Neural progenitor cell (in vitro differentiated cells): Measurements from ENCODE around the gene HHATL. TPM values are rescaled to one million over a fixed set of nuclear protein-coding genes. Genes with fewer than 3 reads are reported as not detected.

Source experiments
- DNase-seq: peaks from one replicate; pipeline ENCODE4 v3.0.0-alpha.2; 2016; ENCODE audit warnings: low spot score
- H2AFZ ChIP-seq: fragments of 200-600 bp; sonication (generic); replicated peaks from 2 replicates; pipeline ENCODE4 v1.6.1; 2016; ENCODE audit warnings: antibody characterized with exemption
- H3F3A ChIP-seq: fragments of 200-600 bp; sonication (generic); 2 replicates; pipeline ENCODE4 v1.6.1; 2016; ENCODE audit warnings: antibody characterized with exemption, low read depth
- H3K27ac ChIP-seq: fragments of 200-600 bp; sonication (generic); 2 replicates; pipeline ENCODE4 v1.5.1; 2016; ENCODE audit warnings: mild to moderate bottlenecking
- H3K27me3 ChIP-seq: fragments of 200-600 bp; sonication (generic); 2 replicates; pipeline ENCODE4 v1.6.1; 2016; ENCODE audit warnings: mild to moderate bottlenecking, moderate library complexity
- H3K36me3 ChIP-seq: fragments of 200-600 bp; sonication (generic); 2 replicates; pipeline ENCODE4 v1.5.1; 2016
- H3K4me1 ChIP-seq: fragments of 200-600 bp; sonication (generic); 2 replicates; pipeline ENCODE4 v1.6.1; 2016; ENCODE audit warnings: mixed run types
- H3K4me2 ChIP-seq: fragments of 200-600 bp; sonication (generic); 2 replicates; pipeline ENCODE4 v1.6.1; 2016
- H3K4me3 ChIP-seq: fragments of 200-600 bp; sonication (generic); 2 replicates; pipeline ENCODE4 v1.5.1; 2016
- H3K79me2 ChIP-seq: fragments of 200-600 bp; sonication (generic); 2 replicates; pipeline ENCODE4 v1.6.1; 2016; ENCODE audit warnings: low read depth
- H3K9ac ChIP-seq: fragments of 200-600 bp; sonication (generic); 2 replicates; pipeline ENCODE4 v1.6.1; 2016
- H3K9me3 ChIP-seq: fragments of 200-600 bp; sonication (generic); 2 replicates; pipeline ENCODE4 v1.5.1; 2016; ENCODE audit warnings: low read depth
- H4K20me1 ChIP-seq: fragments of 200-600 bp; sonication (generic); 2 replicates; pipeline ENCODE4 v1.6.1; 2016; ENCODE audit warnings: low read depth
- H3K27ac Mint-ChIP-seq: 3 replicates; pipeline ENCODE4 v1.8.0; 2021; ENCODE audit warnings: mixed read lengths
- H3K27me3 Mint-ChIP-seq: 2 replicates; pipeline ENCODE4 v1.8.0; 2022; ENCODE audit warnings: low read depth, mild to moderate bottlenecking, inconsistent platforms, moderate library complexity, mixed read lengths; ENCODE audit not compliant: insufficient read depth
- H3K36me3 Mint-ChIP-seq: 3 replicates; pipeline ENCODE4 v1.8.0; 2021; ENCODE audit warnings: mixed read lengths
- H3K4me1 Mint-ChIP-seq: 3 replicates; pipeline ENCODE4 v1.8.0; 2021; ENCODE audit warnings: mixed read lengths
- H3K4me3 Mint-ChIP-seq: 3 replicates; pipeline ENCODE4 v1.8.0; 2021; ENCODE audit warnings: mild to moderate bottlenecking, moderate library complexity, mixed read lengths
- H3K9me3 Mint-ChIP-seq: 3 replicates; pipeline ENCODE4 v1.8.0; 2020; ENCODE audit warnings: mixed read lengths
- CTCF ChIP-seq: fragments of 200-600 bp; sonication (generic); IDR thresholded peaks from 2 replicates; pipeline ENCODE4 v1.5.1; 2017; ENCODE audit warnings: antibody characterized with exemption, mild to moderate bottlenecking
- EZH2 ChIP-seq: fragments of 200-600 bp; sonication (generic); IDR thresholded peaks from 2 replicates; pipeline ENCODE4 v1.6.1; 2017; ENCODE audit warnings: antibody characterized with exemption, mild to moderate bottlenecking, moderate library complexity
- EZH2phosphoT487 ChIP-seq: fragments of 200-600 bp; sonication (generic); IDR thresholded peaks from 2 replicates; pipeline ENCODE4 v1.6.1; 2017; ENCODE audit warnings: antibody characterized with exemption
- total RNA-seq: library from RNA; depleted of rRNA; stranded (reverse); fragments of >200 nt; gene quantifications from 2 replicates; pipeline ENCODE4 v1.2.3, GENCODE V29; 2015; ENCODE audit warnings: low replicate concordance

Gene HHATL
- total RNA-seq, 1 donor from 2014 or later = not detected

GRCh38 chr3:42708611-42709151, 6.1 kb upstream of the HHATL start:
- Histone ChIP-seq H3K36me3 (no peaks in the 10 kb centered on the region), H3K27ac (no peak overlapping the region), H3F3A (no peaks in the 10 kb centered on the region), H3K4me1 (no peaks in the 10 kb centered on the region), H3K4me2 (no peak overlapping the region), H4K20me1 (no peaks in the 10 kb centered on the region), H3K79me2 (no peaks in the 10 kb centered on the region), H3K9me3 (no peaks in the 10 kb centered on the region), H3K9ac (no peak overlapping the region), H2AFZ (no peak overlapping the region), H3K27me3 (no peaks in the 10 kb centered on the region), H3K4me3 (no peak overlapping the region)
- Mint-ChIP-seq H3K4me3 (no peak overlapping the region), H3K9me3 (no peaks in the 10 kb centered on the region), H3K4me1 (no peaks in the 10 kb centered on the region), H3K27me3 (peaks cover 17% of the 10 kb centered on the region), H3K36me3 (no peaks in the 10 kb centered on the region), H3K27ac (no peak overlapping the region)
- TF ChIP-seq CTCF = no peak
- TF ChIP-seq EZH2 = no peak
- TF ChIP-seq EZH2phosphoT487 = no peak
- DNase-seq = no peak

GRCh38 chr3:42707620-42708355, 5.2 kb upstream of the HHATL start:
- Mint-ChIP-seq H3K27me3 (peaks cover 20% of the 10 kb centered on the region), H3K9me3 (no peaks in the 10 kb centered on the region), H3K4me3 (no peak overlapping the region), H3K36me3 (no peaks in the 10 kb centered on the region), H3K27ac (no peak overlapping the region), H3K4me1 (no peaks in the 10 kb centered on the region)
- Histone ChIP-seq H3F3A (no peaks in the 10 kb centered on the region), H3K36me3 (no peaks in the 10 kb centered on the region), H3K27me3 (no peaks in the 10 kb centered on the region), H3K27ac (no peak overlapping the region), H3K79me2 (no peaks in the 10 kb centered on the region), H2AFZ (no peak overlapping the region), H3K9ac (no peak overlapping the region), H3K4me2 (no peak overlapping the region), H3K4me3 (no peak overlapping the region), H3K9me3 (no peaks in the 10 kb centered on the region), H3K4me1 (no peaks in the 10 kb centered on the region), H4K20me1 (no peaks in the 10 kb centered on the region)
- DNase-seq = no peak
- TF ChIP-seq EZH2 (no peak), CTCF (no peak), EZH2phosphoT487 (no peak)

GRCh38 chr3:42706721-42707619, 4.4 kb upstream of the HHATL start:
- Mint-ChIP-seq H3K4me1 (no peaks in the 10 kb centered on the region), H3K9me3 (no peaks in the 10 kb centered on the region)
- H3K4me3 ChIP-seq = no peak overlapping the region

More at GRCh38 chr3:42706721-42707619, 4.4 kb upstream of the HHATL start:
- H3K36me3 Mint-ChIP-seq = no peaks in the 10 kb centered on the region
- no peaks in the 10 kb centered on the region for H3K4me1 ChIP-seq
- H2AFZ ChIP-seq = no peak overlapping the region
- H3K79me2 ChIP-seq = no peaks in the 10 kb centered on the region
- H3K9me3 ChIP-seq = no peaks in the 10 kb centered on the region
- no peaks in the 10 kb centered on the region for H3F3A ChIP-seq
- no peak for TF ChIP-seq EZH2
- H3K27ac ChIP-seq = no peak overlapping the region
- no peaks in the 10 kb centered on the region for H3K27me3 ChIP-seq
- H3K4me3 Mint-ChIP-seq = no peak overlapping the region
- peaks cover 3% of the 10 kb centered on the region for H4K20me1 ChIP-seq
- peaks cover 20% of the 10 kb centered on the region for H3K27me3 Mint-ChIP-seq
- H3K9ac ChIP-seq = no peak overlapping the region
- H3K27ac Mint-ChIP-seq = no peak overlapping the region
- H3K36me3 ChIP-seq = no peaks in the 10 kb centered on the region
- no peak overlapping the region for H3K4me2 ChIP-seq
- no peak for DNase-seq
